DMS 273 treated with DMSO at 0.1 percent for 48 hours (cell line): ENCODE measurements around the gene LRRC34.
A peak's percentile ranks its signal among the peaks of the same experiment; 100 is the strongest.

Experiments used
- DNase-seq: peaks from one replicate; lab custom pipeline; 2025; lab: John Stamatoyannopoulos, UW

The LRRC34 gene

DNA sequence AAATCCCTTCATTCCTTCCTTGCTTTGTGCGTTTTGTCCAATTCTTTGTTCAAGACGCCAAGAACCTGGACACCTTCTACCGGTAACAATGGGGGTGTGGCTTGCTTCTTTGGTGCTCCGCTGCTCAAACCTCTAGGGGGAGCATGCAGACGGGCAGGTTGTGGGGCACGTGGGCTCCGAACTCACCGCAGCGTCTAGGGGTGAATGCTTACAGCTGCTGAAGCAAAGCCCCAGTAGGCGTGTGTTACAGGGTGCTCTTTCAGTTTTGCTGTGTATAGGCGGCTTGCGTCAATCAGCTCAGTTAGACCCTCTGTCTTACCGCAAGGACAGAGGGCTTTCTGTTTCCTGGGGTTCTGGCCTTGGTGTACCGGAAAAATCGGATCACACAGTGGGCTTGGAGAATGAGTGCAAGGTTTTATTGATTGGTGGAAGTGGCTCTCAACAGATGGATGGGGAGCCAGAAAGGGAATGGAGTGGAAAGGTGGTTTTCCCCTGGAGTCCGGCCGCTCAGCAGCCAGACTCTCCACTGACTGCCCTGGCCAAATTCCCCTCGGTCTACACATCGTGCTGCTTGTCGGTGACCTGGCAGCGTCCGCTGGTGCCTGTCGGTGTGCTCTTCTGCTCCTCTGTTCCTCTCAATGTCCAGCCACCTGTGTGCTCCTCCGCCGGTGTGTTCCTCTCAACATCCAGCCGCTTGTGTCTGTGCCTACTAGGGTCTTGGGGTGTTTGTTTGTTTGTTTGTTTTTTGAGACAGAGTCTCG lies 1.2 kb upstream of the LRRC34 start:
- DNase-seq = no peak

GRCh38 chr3:169813278-169813677 lies 574 bp upstream of the LRRC34 start:
- no peak for DNase-seq

DNA sequence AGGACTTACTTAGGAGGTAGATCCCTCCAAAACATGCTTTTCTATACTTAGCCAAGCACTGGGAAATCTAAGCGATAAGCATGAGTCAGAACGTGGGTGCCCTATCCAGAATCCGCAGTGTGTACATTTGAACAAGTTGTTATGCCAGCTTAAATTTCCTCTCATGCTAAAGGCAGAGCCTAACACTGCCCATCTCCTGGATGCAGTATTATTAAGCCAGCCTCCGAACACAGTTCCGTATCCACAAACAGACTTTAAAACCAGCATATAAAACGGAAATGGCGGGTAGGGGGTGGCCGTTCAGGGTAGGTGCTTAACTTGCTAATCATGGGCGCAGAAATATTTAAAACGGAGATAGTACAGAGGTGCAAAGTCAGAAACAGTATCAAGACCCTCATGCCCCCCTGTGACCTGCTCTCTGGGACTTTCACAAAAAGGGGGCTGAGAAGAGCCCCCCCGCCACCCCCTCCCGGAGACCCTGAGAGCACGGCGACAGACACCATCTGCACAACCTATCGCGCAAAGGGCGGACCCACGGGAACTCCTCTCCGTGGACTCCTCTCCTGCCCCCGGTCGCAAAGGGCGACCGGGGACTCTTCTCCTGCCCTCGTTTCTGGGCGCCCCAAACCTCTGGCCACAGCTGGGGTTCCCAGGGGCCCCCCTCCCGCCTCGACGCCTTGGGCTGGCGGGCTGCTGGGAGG lies 923 bp downstream of the LRRC34 start:
- peak; percentile 41 for DNase-seq

GRCh38 chr3:169809230-169809795 lies 3.4 kb downstream of the LRRC34 start:
- DNase-seq = no peak

GRCh38 chr3:169804681-169805080 lies 8.0 kb downstream of the LRRC34 start:
- no peak for DNase-seq

DNA sequence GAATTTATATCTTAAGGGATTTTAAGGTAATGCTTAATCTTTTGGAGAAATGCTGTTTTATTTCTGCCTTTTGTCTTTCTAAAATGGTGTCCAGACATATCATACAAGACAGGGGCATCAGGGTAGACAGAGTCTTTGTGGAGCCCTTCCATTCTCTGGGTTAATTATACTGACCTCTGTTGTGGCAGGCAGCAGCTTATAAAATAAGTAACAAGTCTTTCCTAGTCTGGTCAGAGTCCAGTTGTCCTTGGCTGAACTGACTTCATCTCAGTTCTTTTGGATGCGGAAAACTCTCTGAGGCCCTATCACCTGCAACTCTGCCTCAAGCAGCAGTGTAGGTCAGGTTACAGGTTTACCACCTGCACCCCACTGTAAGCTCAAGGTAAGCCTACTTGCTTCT lies 20.3 kb downstream of the LRRC34 start:
- DNase-seq = no peak

DNA sequence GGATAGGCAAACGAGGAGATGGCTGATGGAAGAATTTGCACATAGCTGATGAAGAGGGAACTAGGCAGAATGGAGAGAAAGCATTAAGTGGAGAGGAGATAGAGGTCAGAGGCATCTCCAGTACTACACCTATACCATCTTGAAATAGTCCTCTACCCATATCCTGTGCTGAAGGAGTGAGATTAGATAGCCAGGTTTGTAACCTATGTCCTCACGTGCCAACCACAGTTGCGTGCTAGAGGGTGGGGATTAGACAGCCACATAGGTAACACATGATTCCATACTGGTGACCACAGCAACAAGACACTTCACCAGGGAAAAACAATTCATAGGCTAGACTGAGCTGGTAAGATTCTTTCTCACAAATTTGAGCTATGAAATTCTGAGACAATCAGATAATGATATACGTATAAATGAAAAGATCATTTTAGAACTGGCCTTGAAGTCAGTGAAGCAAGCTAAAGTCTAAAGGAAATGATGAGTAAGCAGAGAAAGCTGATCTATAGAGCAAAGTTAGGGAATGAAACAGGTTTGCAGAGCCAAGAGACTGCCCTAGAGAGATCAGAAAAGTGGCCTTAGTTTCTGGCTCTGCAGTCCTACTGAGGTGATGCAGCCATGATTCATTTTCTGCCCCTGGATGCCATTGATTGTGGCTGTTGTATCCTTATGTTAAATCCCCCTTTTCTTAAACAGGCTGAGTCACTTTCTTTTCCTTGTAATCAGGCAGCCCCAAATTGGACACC lies 21.8 kb downstream of the LRRC34 start:
- no peak for DNase-seq

- no peak for DNase-seq
Measured at GRCh38 chr3:169790219-169790618, 22.5 kb downstream of the LRRC34 start.

DNA sequence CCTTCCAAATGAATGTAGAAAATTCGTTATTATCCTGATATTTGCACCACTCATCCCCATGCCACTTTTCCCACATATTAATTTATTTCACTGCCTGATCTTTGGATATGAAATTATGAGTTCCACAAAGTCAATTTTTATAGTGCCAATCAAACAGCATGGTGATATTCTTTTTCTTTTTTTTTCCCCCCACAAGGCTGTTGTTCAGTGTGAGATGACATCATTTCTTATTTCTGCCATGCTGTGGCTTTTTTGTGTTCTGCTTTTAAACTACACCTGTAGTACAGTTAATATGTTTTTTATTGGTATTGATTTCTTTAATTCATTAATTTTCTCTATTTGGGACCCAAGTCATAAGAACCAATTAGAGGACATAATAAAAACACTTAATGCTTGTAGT lies 24.9 kb downstream of the LRRC34 start:
- DNase-seq = no peak

DNA sequence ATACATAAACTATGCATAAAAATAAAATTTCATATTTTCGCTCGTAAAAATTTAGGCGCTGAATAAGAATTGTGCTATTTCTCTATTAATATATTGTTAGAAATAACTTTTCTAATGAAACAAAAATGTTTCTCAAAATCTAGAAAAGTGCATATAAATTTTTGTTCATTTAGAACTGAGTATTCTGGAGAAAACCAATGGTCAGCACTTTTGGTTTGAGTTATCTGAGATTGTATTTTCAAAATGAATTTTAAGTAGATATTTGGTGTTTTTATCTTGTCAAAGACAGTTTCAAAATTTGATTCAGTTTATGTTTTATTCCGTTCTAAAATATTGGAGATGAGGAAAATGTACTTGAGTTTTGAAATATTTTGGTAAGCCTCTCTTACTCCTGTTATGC lies 25.6 kb downstream of the LRRC34 start:
- DNase-seq = no peak

DNA sequence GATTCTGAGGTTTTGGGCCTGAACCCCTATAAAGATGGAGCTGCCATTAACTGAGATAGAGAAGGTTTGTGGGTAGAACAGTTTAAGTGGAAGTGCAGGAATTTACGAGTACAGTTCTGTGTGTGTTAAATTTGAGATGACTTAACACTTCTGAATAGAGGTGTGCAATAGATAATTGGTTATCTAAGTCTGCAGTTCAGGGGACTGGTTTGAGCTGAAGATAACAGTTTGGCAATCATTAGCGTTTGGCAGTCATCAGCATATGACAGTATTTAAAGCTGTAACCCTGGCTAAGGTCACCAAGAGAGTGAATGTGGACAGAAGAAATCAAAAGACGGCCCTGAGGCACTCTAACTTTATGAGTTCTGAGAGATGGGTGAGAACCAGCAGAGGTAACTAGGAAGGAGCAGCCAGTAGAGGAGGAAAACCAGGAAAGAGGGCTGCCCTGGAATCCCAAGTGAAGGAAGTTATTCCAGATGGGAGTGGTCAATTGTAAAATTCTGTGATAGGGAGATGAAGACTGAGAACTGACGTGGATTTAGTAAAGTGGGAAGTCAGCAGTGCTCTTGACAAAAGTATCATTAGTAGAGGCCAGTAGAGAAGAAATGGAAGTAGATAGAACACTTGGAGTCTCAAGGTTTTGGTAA lies 31.4 kb downstream of the LRRC34 start:
- no peak for DNase-seq

DNA sequence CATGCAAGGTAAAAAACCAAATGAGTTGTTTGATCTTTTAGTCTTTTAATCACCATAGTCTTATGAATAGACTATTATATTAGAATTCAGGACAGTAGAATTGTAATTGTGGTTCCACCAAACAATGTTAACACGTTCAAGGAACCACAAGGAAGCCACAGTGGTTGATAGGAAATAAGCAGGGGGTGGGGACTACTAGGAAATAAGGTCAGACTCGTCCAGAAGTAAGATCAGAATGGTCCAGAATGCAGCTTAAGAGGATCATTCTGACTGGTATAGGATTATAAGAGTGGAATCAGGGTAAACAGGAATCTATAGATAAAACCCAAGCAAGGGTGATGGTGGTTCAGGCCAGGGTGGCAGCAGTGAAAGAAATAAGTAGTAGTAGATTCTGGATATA lies 32.0 kb downstream of the LRRC34 start:
- DNase-seq = no peak

DNA sequence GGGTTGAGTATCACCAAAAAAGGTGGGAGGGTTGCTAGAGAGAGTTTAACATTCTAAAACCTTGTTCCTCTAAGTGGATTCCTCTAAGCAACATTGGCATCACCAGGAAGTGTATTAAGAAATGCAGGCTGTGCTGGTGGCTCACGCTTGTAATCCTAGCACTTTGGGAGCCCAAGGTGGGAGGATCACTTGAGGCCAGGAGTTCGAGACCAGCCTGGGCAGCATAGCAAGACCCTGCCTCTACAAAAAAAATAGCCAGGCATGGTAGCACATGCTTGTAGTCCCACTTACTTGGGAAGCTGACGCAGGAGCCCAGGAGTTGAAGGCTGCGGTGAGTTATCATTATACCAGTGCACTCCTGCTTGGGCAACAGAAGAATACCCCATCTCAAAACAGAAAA lies 34.9 kb downstream of the LRRC34 start:
- DNase-seq = no peak

DNA sequence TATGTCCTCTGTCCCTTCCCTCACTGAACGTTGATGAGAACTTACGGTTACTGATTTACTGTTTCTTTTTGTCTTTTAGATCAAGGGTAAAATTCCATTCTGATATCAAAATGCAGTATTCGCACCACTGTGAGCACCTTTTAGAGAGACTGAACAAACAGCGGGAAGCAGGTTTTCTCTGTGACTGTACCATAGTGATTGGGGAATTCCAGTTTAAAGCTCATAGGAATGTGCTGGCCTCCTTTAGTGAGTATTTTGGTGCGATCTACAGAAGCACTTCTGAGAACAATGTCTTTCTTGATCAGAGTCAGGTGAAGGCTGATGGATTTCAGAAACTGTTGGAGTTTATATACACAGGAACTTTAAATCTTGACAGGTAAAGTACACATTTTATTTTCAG lies 38.5 kb downstream of the LRRC34 start:
- no peak for DNase-seq

- peak; percentile 84 for DNase-seq
Measured at GRCh38 chr3:169772897-169773816, 39.5 kb downstream of the LRRC34 start, which contains the start of gene MYNN. Gene MYNN (plus strand): TSS chr3:169773396. CDS start chr3:169774296, 900 bp downstream.

GRCh38 chr3:169772305-169772896 lies 40.3 kb downstream of the LRRC34 start:
- peak; percentile 88 for DNase-seq

GRCh38 chr3:169771497-169772304 lies 41.0 kb downstream of the LRRC34 start:
- DNase-seq = peak; percentile 87

DNA sequence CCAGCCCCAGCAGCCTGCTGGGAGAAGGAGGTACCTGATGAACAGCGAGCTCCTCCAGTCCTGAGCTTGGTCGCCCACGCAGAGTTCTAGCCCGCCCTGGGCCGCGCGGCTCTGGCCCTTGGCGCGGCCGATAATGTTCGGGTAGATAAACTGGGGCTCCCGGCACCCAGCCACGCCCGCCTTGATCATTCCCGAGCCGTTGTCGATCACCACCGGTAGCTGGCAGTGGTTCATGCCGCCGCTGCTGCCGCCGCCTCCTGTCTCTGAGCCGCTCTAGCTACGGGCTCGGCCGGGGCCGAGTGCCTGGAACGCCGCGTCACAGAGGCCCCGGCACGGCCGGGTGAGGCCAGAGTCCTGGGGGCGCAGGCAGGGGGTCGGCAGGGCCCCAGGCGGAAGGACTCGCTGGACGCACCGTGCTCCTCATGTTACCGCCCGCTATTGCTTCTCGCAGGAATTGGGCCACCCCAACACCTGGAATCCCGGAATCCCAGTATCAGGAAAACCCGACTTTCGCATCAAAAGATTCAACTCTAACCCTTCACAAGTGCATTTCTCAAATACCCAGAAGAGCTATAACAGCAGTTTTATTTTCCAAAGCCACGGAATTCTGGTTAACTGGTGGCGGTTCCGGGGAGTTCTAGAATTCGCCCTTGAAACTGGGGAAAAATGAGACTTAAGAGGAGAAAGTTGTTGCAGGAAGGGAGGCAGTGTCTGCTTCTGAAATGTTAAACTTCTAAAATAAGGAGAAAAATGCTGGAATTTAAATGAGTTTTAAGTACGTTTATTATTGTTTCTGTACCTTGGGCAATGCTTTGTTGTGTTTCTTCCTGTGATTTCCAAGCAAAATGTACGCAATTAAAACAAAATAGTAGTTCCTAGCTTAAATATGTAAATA lies 43.2 kb downstream of the LRRC34 start, which contains the start of gene ACTRT3:
Gene ACTRT3, minus strand, starts transcription at position 275 of the 895 bp plus-strand sequence. Its CDS starts 41 bp downstream, at position 234.
- DNase-seq = peak; percentile 87
